HG02571 (cell line): Measurements from ENCODE around the gene SLC9A1.

ENCODE experiments used
- ATAC-seq: cut with Tn5 transposase; IDR thresholded peaks from one replicate; pipeline ENCODE4 v1.9.1; 2021; ENCODE audit warnings: mild to moderate bottlenecking, moderate library complexity; ENCODE audit not compliant: unreplicated experiment

The SLC9A1 gene

GRCh38 chr1:27084107-27084506 lies 70.8 kb downstream of the SLC9A1 start:
- ATAC-seq, result no peak

GRCh38 chr1:27077968-27078367 lies 77.0 kb downstream of the SLC9A1 start:
- no peak for ATAC-seq

GRCh38 chr1:27076803-27077202 lies 78.1 kb downstream of the SLC9A1 start:
- ATAC-seq, result no peak

- no peak for ATAC-seq
These were observed 80.6 kb downstream of the SLC9A1 start for GRCh38 chr1:27074175-27074780.

- no peak for ATAC-seq
These were observed 83.9 kb downstream of the SLC9A1 start for GRCh38 chr1:27071049-27071416.

GRCh38 chr1:27070390-27071048 lies 84.4 kb downstream of the SLC9A1 start:
- no peak for ATAC-seq

GRCh38 chr1:27068922-27069321 lies 86.0 kb downstream of the SLC9A1 start:
- no peak for ATAC-seq

- ATAC-seq, result no peak
These were observed 88.8 kb downstream of the SLC9A1 start for GRCh38 chr1:27065999-27066630.

GRCh38 chr1:27060891-27061290 lies 94.0 kb downstream of the SLC9A1 start:
- no peak for ATAC-seq

GRCh38 chr1:27058966-27059669 lies 95.8 kb downstream of the SLC9A1 start:
- ATAC-seq, result no peak

- no peak for ATAC-seq
These were observed 96.9 kb downstream of the SLC9A1 start for GRCh38 chr1:27057801-27058625.

GRCh38 chr1:27057389-27057788 lies 97.5 kb downstream of the SLC9A1 start:
- ATAC-seq, result no peak

- ATAC-seq, result no peak
These were observed 100.8 kb downstream of the SLC9A1 start for GRCh38 chr1:27053977-27054753.

- ATAC-seq, result no peak
These were observed 102.4 kb downstream of the SLC9A1 start for GRCh38 chr1:27052527-27052926.

GRCh38 chr1:27049607-27050006 lies 105.3 kb downstream of the SLC9A1 start:
- ATAC-seq, result no peak

- ATAC-seq, result no peak
These were observed 105.8 kb downstream of the SLC9A1 start for GRCh38 chr1:27049100-27049499.
